Hepatocyte (in vitro differentiated cells): ENCODE results near the gene DZIP1L. TPM values are rescaled to one million over a fixed set of nuclear protein-coding genes. Genes with fewer than 3 reads are reported as not detected.

Experiments
- DNase-seq: peaks from one replicate; pipeline ENCODE4 v3.0.0-alpha.2; 2016; ENCODE audit warnings: low spot score
- H2AFZ ChIP-seq: fragments of 200-600 bp; sonication (generic); 2 replicates; pipeline ENCODE4 v1.6.0; 2016; ENCODE audit warnings: antibody characterized with exemption, mild to moderate bottlenecking
- H3K27ac ChIP-seq: fragments of 200-600 bp; sonication (generic); 2 replicates; pipeline ENCODE4 v1.5.1; 2016; ENCODE audit warnings: mild to moderate bottlenecking
- H3K27me3 ChIP-seq: fragments of 200-600 bp; sonication (generic); 2 replicates; pipeline ENCODE4 v1.6.1; 2016
- H3K36me3 ChIP-seq: fragments of 200-600 bp; sonication (generic); replicated peaks from 2 replicates; pipeline ENCODE4 v1.5.1; 2016; ENCODE audit warnings: low read depth; ENCODE audit not compliant: insufficient read depth
- H3K4me1 ChIP-seq: fragments of 200-600 bp; sonication (generic); 2 replicates; pipeline ENCODE4 v1.5.1; 2016; ENCODE audit warnings: mild to moderate bottlenecking, moderate library complexity; ENCODE audit not compliant: insufficient read depth
- H3K4me2 ChIP-seq: fragments of 200-600 bp; sonication (generic); 2 replicates; pipeline ENCODE4 v1.6.0; 2016
- H3K4me3 ChIP-seq: fragments of 200-600 bp; sonication (generic); 2 replicates; pipeline ENCODE4 v1.5.1; 2016; ENCODE audit warnings: mild to moderate bottlenecking
- H3K79me2 ChIP-seq: fragments of 200-600 bp; sonication (generic); 2 replicates; pipeline ENCODE4 v1.6.0; 2017; ENCODE audit warnings: mild to moderate bottlenecking
- H3K9me2 ChIP-seq: fragments of 200-600 bp; sonication (generic); replicated peaks from 2 replicates; pipeline ENCODE4 v1.6.0; 2017; ENCODE audit warnings: mild to moderate bottlenecking; ENCODE audit not compliant: insufficient read depth
- H3K9me3 ChIP-seq: fragments of 200-600 bp; sonication (generic); 2 replicates; pipeline ENCODE4 v1.5.1; 2016; ENCODE audit warnings: low read depth, mild to moderate bottlenecking
- H4K20me1 ChIP-seq: fragments of 200-600 bp; sonication (generic); 2 replicates; pipeline ENCODE4 v1.6.0; 2016; ENCODE audit warnings: mild to moderate bottlenecking; ENCODE audit not compliant: insufficient read depth, poor library complexity, severe bottlenecking
- CTCF ChIP-seq: fragments of 200-600 bp; sonication (generic); IDR thresholded peaks from 2 replicates; pipeline ENCODE4 v1.5.1; 2016; ENCODE audit warnings: antibody characterized with exemption, mild to moderate bottlenecking; ENCODE audit not compliant: poor library complexity
- EZH2 ChIP-seq: fragments of 200-600 bp; sonication (generic); IDR thresholded peaks from 2 replicates; pipeline ENCODE4 v1.6.1; 2016; ENCODE audit warnings: antibody characterized with exemption, mild to moderate bottlenecking, borderline replicate concordance
- EZH2phosphoT487 ChIP-seq: fragments of 200-600 bp; sonication (generic); IDR thresholded peaks from one replicate; pipeline ENCODE4 v1.6.1; 2018; ENCODE audit warnings: antibody characterized with exemption, mild to moderate bottlenecking, low read depth, moderate library complexity; ENCODE audit not compliant: unreplicated experiment, severe bottlenecking
- WGBS: methylation state at CpG from one replicate; pipeline ENCODE4 v1.1.6; 2016; ENCODE audit warnings: low lambda C conversion rate; ENCODE audit errors: missing lambda C conversion rate; 5-methylcytosine and 5-hydroxymethylcytosine counted together
- polyA plus RNA-seq: library from polyadenylated mRNA; unstranded; fragments of >200 nt; fragmentation: Nextera tagmentation; extraction: Ambion mirVana; gene quantifications from 2 replicates; pipeline ENCODE4 v1.2.1, GENCODE V29; 2016
- total RNA-seq: library from RNA; depleted of rRNA; stranded (reverse); fragments of >200 nt; gene quantifications from 2 replicates; pipeline ENCODE4 v1.2.3, GENCODE V29; 2014

DZIP1L gene
- total and polyA plus RNA-seq, 2 experiments from 2014 or later, result 4.0 to 7.5 TPM

DNA sequence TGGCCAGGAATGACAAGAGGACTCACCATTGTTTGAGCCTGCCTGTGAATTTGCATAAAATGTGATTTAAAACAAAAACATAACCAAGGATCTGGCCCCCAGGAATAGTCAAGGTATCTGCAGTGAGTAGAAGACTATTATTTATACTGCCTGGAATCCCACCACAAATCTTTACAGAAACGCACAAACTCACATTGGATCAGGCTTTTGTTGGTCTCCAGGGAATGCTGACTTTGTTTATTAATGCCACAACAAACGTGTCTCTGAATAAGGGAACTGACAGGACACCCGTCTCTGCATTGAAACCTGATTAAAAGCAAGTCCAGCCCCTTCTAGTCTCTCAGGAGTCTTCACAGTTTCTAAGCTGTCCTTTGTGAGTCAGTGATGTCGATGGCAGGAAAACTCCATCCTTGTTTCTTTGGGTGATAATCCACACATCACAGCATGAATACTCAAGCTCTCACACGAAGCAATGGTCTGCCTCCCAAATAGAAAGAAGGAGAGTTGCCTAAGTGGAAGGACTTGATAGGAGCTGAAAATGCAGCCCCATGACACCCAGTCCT, 67.7 kb downstream of the DZIP1L start:
- WGBS, result 50% methylated on average over 5 of the region's 5 CpGs
- TF ChIP-seq CTCF (no peak), EZH2 (no peak), EZH2phosphoT487 (no peak)

DNA sequence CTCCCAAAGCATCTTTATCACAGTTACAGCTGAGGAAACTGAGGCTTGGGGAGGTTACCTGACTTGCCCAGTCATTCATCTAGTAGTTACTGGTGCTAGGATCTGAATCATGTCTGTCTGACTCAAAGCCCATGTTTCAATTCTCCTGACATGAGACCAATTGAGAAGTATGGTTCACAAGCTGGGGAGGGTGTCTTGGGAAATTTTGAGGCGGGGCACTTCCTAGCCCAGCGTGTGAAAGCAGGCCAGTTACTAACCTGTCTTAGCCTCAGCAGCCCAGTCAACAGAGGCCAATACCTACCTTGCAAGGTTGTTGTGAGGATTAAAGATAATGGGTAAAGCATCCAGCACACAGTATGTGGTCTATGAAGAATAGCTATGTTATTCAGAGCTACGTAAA, 68.5 kb downstream of the DZIP1L start:
- no peak overlapping the region for H3K27ac ChIP-seq
- 27% methylated on average over 3 of the region's 3 CpGs for WGBS

More for the DNA sequence above, 67.7 kb downstream of the DZIP1L start:
- H3K4me2 ChIP-seq, result no peak overlapping the region
- no peak overlapping the region for H2AFZ ChIP-seq
- H3K4me1 ChIP-seq, result no peaks in the 10 kb centered on the region
- H3K27me3 ChIP-seq, result no peaks in the 10 kb centered on the region
- no peaks in the 10 kb centered on the region for H3K9me3 ChIP-seq
- H3K36me3 ChIP-seq, result no peaks in the 10 kb centered on the region
- H3K27ac ChIP-seq, result no peak overlapping the region
- no peaks in the 10 kb centered on the region for H3K9me2 ChIP-seq
- no peak for DNase-seq
- no peaks in the 10 kb centered on the region for H4K20me1 ChIP-seq
- H3K4me3 ChIP-seq, result no peak overlapping the region
- H3K79me2 ChIP-seq, result no peaks in the 10 kb centered on the region

GRCh38 chr3:138046085-138046484, 69.3 kb downstream of the DZIP1L start:
- DNase-seq, result no peak
- WGBS, result 87% methylated on average over 3 of the region's 3 CpGs

More for the DNA sequence above, 68.5 kb downstream of the DZIP1L start:
- Histone ChIP-seq H3K9me3 (no peaks in the 10 kb centered on the region), H2AFZ (no peak overlapping the region), H3K4me2 (no peak overlapping the region), H3K4me1 (no peaks in the 10 kb centered on the region), H3K36me3 (no peaks in the 10 kb centered on the region), H3K9me2 (no peaks in the 10 kb centered on the region), H3K79me2 (no peaks in the 10 kb centered on the region), H3K27me3 (no peaks in the 10 kb centered on the region), H3K4me3 (no peak overlapping the region), H4K20me1 (no peaks in the 10 kb centered on the region)
- TF ChIP-seq EZH2, result no peak
- TF ChIP-seq EZH2phosphoT487, result no peak
- TF ChIP-seq CTCF, result no peak
- DNase-seq, result no peak

More at GRCh38 chr3:138046085-138046484, 69.3 kb downstream of the DZIP1L start:
- H3K36me3 ChIP-seq, result no peaks in the 10 kb centered on the region
- no peaks in the 10 kb centered on the region for H3K9me3 ChIP-seq
- TF ChIP-seq CTCF (no peak), EZH2phosphoT487 (no peak), EZH2 (no peak)
- H3K4me3 ChIP-seq, result no peak overlapping the region
- H3K27me3 ChIP-seq, result no peaks in the 10 kb centered on the region
- no peaks in the 10 kb centered on the region for H3K4me1 ChIP-seq
- no peaks in the 10 kb centered on the region for H4K20me1 ChIP-seq
- H3K9me2 ChIP-seq, result no peaks in the 10 kb centered on the region
- no peaks in the 10 kb centered on the region for H3K79me2 ChIP-seq
- no peak overlapping the region for H2AFZ ChIP-seq
- no peak overlapping the region for H3K4me2 ChIP-seq
- no peak overlapping the region for H3K27ac ChIP-seq
